Fibroblast of the aortic adventitia (primary cell): ENCODE measurements around the gene TOE1. TPM values are rescaled to one million over a fixed set of nuclear protein-coding genes. Genes with fewer than 3 reads are reported as not detected.

Experiments used
- DNase-seq: peaks from one replicate; pipeline ENCODE4 v3.0.0-alpha.2; 2010; ENCODE audit warnings: low read depth
- H3K4me3 ChIP-seq: 2 replicates; pipeline ENCODE4 v1.5.1; 2011; ENCODE audit warnings: low read depth, mild to moderate bottlenecking, control low read depth, low read length, moderate library complexity
- CTCF ChIP-seq: IDR thresholded peaks from 2 replicates; pipeline ENCODE4 v1.5.1; 2011; ENCODE audit warnings: mild to moderate bottlenecking, low read length, control low read depth, inconsistent platforms; ENCODE audit not compliant: insufficient read depth
- total RNA-seq: library from RNA; depleted of rRNA; stranded (reverse); fragments of >200 nt; gene quantifications from 2 replicates; pipeline ENCODE4 v1.2.3, GENCODE V29; 2012; ENCODE audit warnings: low replicate concordance

The TOE1 gene
- total RNA-seq, 1 donor = 14.7 TPM

GRCh38 chr1:45373573-45373972 is 33.6 kb downstream of the TOE1 start:
- DNase-seq = no peak
- TF ChIP-seq CTCF = no peak
- H3K4me3 ChIP-seq = no peak overlapping the region

- H3K4me3 ChIP-seq = no peak overlapping the region
- no peak for TF ChIP-seq CTCF
- DNase-seq = peak; percentile 22
Measured at GRCh38 chr1:45375104-45376090, 35.4 kb downstream of the TOE1 start.

DNA sequence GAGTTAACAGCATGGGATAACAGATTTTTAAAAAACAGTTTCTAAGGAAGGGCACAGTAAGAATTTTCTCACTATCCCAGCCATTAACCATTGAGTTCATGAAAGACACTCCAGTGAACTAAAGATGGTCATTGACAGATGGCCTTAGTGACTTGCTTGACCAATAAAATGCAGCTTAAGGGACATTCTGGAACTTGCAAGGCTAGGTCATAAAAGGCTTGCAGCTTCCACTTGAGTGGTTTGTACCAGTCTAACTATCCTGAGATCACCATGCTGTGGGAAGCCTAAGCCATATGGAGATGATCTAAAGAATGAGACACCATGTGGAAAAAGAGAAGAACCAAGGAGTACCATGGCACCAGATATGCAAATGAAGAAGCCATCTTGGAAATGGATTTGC is 38.2 kb downstream of the TOE1 start:
- TF ChIP-seq CTCF = no peak
- no peak overlapping the region for H3K4me3 ChIP-seq
- no peak for DNase-seq

- no peak for TF ChIP-seq CTCF
- no peak overlapping the region for H3K4me3 ChIP-seq
Measured at GRCh38 chr1:45379524-45379923, 39.6 kb downstream of the TOE1 start.

GRCh38 chr1:45380125-45380524 is 40.2 kb downstream of the TOE1 start:
- no peak overlapping the region for H3K4me3 ChIP-seq
- DNase-seq = no peak
- TF ChIP-seq CTCF = no peak

More at GRCh38 chr1:45379524-45379923, 39.6 kb downstream of the TOE1 start:
- no peak for DNase-seq

DNA sequence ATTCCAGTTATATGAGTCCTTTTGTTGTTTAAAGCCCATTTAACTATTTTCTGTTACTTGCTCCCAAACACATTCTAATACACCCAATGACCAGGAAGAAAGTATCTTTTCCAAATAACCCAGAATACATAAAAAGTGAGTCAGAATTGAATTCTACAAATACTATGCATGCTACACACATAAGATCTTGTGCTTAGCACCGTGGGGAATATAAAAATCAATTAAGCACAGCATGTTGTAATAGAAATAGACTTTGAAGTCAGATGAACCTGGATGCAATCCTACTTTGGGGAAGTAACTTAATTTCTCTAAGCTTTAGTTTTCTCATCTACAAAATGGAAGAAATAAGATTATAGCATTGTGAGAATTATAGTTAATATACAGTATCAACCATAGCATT is 40.8 kb downstream of the TOE1 start:
- no peak for DNase-seq
- no peak for TF ChIP-seq CTCF
- no peak overlapping the region for H3K4me3 ChIP-seq
